Activated CD8-positive, alpha-beta T cell treated with anti-CD3 and anti-CD28 coated beads, Interleukin-2, amount 10 ng/mL, durations not matched to agents 7 days and 5 days (primary cell): ENCODE results near the gene LBHD1. TPM values are rescaled to one million over a fixed set of nuclear protein-coding genes. Genes with fewer than 3 reads are reported as not detected.
"Not testable (repeated sequence)": the region's sequence is repeated elsewhere in the genome, so short reads cannot be mapped to it uniquely, and the experiment has no call there.

Source experiments
- ATAC-seq: fragments of 150-1000 bp; cut with Tn5 transposase; one replicate; pipeline ENCODE4 v1.10.0; 2021; ENCODE audit warnings: moderate library complexity
- CTCF ChIA-PET: fragments of 350-600 bp; sonication (Branson Sonifier 250); formaldehyde crosslinking; loops from one replicate; lab custom pipeline; 2021; ENCODE audit warnings: antibody characterized with exemption; lab: Charles Lee
- POLR2A ChIA-PET: fragments of 350-600 bp; sonication (Branson Sonifier 250); formaldehyde crosslinking; loops from one replicate; lab custom pipeline; 2021; ENCODE audit warnings: antibody characterized with exemption; lab: Charles Lee
- DNase-seq: peaks from one replicate; pipeline ENCODE4 v3.0.0-alpha.2; 2020
- H3K27ac Mint-ChIP-seq: one replicate; pipeline ENCODE4 v1.8.0; 2021; ENCODE audit warnings: mild to moderate bottlenecking, mixed read lengths
- H3K27me3 Mint-ChIP-seq: one replicate; pipeline ENCODE4 v1.8.0; 2021; ENCODE audit warnings: low read depth, mixed read lengths
- H3K36me3 Mint-ChIP-seq: one replicate; pipeline ENCODE4 v1.8.0; 2021; ENCODE audit warnings: low read depth, mixed read lengths
- H3K4me1 Mint-ChIP-seq: one replicate; pipeline ENCODE4 v1.8.0; 2021; ENCODE audit warnings: low read depth, mixed read lengths
- H3K4me3 Mint-ChIP-seq: one replicate; pipeline ENCODE4 v1.8.0; 2021; ENCODE audit warnings: mild to moderate bottlenecking, mixed read lengths
- H3K9me3 Mint-ChIP-seq: one replicate; pipeline ENCODE4 v1.8.0; 2022; ENCODE audit warnings: mixed read lengths; ENCODE audit not compliant: insufficient read depth
- total RNA-seq, 2 experiments: library from RNA; stranded (reverse); gene quantifications; one replicate each; pipeline ENCODE4 v1.2.3, GENCODE V29; 2021

LBHD1 gene
- total RNA-seq, 2 experiments from 2014 or later = 22.3 to 25.0 TPM

- peaks cover 38% of the 10 kb centered on the region for H3K4me1 Mint-ChIP-seq
- H3K27ac Mint-ChIP-seq = peak within 1 kb of the TSS; percentile 93
- H3K4me3 Mint-ChIP-seq = peak within 1 kb of the TSS; percentile 98
- H3K9me3 Mint-ChIP-seq = no peaks in the 10 kb centered on the region
- H3K27me3 Mint-ChIP-seq = no peaks in the 10 kb centered on the region
- ChIA-PET CTCF (interaction anchor here (0.8 to 3.4 kb wide), 31 partner anchors 10 to 272 kb away, joined by 3 to 23 read pairs (median 4); partner anchors contain the start of genes EML3, HNRNPUL2, INTS5 and POLR2G), POLR2A (interaction anchor here (0.5 to 6.1 kb wide), 53 partner anchors 9 to 1751 kb away, joined by 3 to 76 read pairs (median 6); partner anchors contain the start of genes B3GAT3, BSCL2, EEF1G and GANAB)
- H3K36me3 Mint-ChIP-seq = peaks cover 59% of the 10 kb centered on the region
- peak; percentile 93 for ATAC-seq
- peak; percentile 97 for DNase-seq
Observed at GRCh38 chr11:62665075-62665598, 6.9 kb downstream of the LBHD1 start, which contains the start of the genes C11orf98 and CSKMT. C11orf98 (minus strand) TSS chr11:62665210; CDS start chr11:62665169, 41 bp downstream. CSKMT (plus strand) TSS chr11:62665312; CDS start chr11:62665880, 568 bp downstream.

GRCh38 chr11:62664405-62665074 lies 7.5 kb downstream of the LBHD1 start:
- no peaks in the 10 kb centered on the region for H3K9me3 Mint-ChIP-seq
- CTCF ChIA-PET = interaction anchor here (0.8 to 3.4 kb wide), 31 partner anchors 9 to 272 kb away, joined by 3 to 23 read pairs (median 4); partner anchors contain the start of genes EML3, HNRNPUL2, INTS5 and POLR2G
- ATAC-seq = peak; percentile 48
- POLR2A ChIA-PET = interaction anchor here (0.7 to 6.1 kb wide), 50 partner anchors 7 to 1751 kb away, joined by 3 to 76 read pairs (median 6); partner anchors contain the start of genes B3GAT3, BSCL2, EEF1G and GANAB
- DNase-seq = peak; percentile 76
- peaks cover 57% of the 10 kb centered on the region for H3K36me3 Mint-ChIP-seq
- no peaks in the 10 kb centered on the region for H3K27me3 Mint-ChIP-seq
- peak overlapping the region; percentile 98 for H3K4me3 Mint-ChIP-seq
- H3K27ac Mint-ChIP-seq = peak overlapping the region; percentile 93
- H3K4me1 Mint-ChIP-seq = peaks cover 33% of the 10 kb centered on the region

GRCh38 chr11:62656796-62657429 lies 15.2 kb downstream of the LBHD1 start:
- ChIA-PET CTCF (interaction anchor here (0.7 to 1.4 kb wide), 6 partner anchors 11 to 232 kb away, joined by 3 to 5 read pairs (median 4); no protein-coding TSS in a partner anchor), POLR2A (interaction anchor here (0.6 to 4.1 kb wide), 5 partner anchors 8 to 64 kb away, joined by 3 to 62 read pairs (median 7); partner anchors contain the start of genes C11orf98, CSKMT and GANAB)
- peaks cover 7% of the 10 kb centered on the region for H3K36me3 Mint-ChIP-seq
- no peak overlapping the region for H3K4me3 Mint-ChIP-seq
- peak overlapping the region; percentile 26 for H3K27ac Mint-ChIP-seq
- peaks cover 19% of the 10 kb centered on the region for H3K4me1 Mint-ChIP-seq
- ATAC-seq = no peak
- H3K9me3 Mint-ChIP-seq = no peaks in the 10 kb centered on the region
- H3K27me3 Mint-ChIP-seq = no peaks in the 10 kb centered on the region
- no peak for DNase-seq

GRCh38 chr11:62654297-62654696 lies 17.8 kb downstream of the LBHD1 start:
- ChIA-PET POLR2A (interaction anchor here (0.7 to 4.1 kb wide), 5 partner anchors 11 to 33 kb away, joined by 3 to 62 read pairs (median 3); partner anchors contain the start of genes B3GAT3, C11orf98 and CSKMT), CTCF (interaction anchor here (1.8 to 2.3 kb wide), 3 partner anchors 10 to 40 kb away, joined by 5 to 15 read pairs (median 11); partner anchors contain the start of genes C11orf98, CSKMT, LBHD1 and UQCC3)
- peaks cover 12% of the 10 kb centered on the region for H3K36me3 Mint-ChIP-seq
- no peak for DNase-seq
- H3K4me1 Mint-ChIP-seq = peaks cover 26% of the 10 kb centered on the region
- no peaks in the 10 kb centered on the region for H3K27me3 Mint-ChIP-seq
- no peaks in the 10 kb centered on the region for H3K9me3 Mint-ChIP-seq
- peak overlapping the region; percentile 57 for H3K27ac Mint-ChIP-seq
- no peak for ATAC-seq
- peak overlapping the region; percentile 23 for H3K4me3 Mint-ChIP-seq

- H3K9me3 Mint-ChIP-seq = no peaks in the 10 kb centered on the region
- H3K4me1 Mint-ChIP-seq = peaks cover 26% of the 10 kb centered on the region
- peak overlapping the region; percentile 87 for H3K4me3 Mint-ChIP-seq
- H3K36me3 Mint-ChIP-seq = peaks cover 25% of the 10 kb centered on the region
- H3K27ac Mint-ChIP-seq = peak overlapping the region; percentile 91
- DNase-seq = no peak
- ATAC-seq = peak; percentile 7
- ChIA-PET CTCF (interaction anchor here (1.0 to 1.4 kb wide), 5 partner anchors 8 to 258 kb away, joined by 3 to 10 read pairs (median 4); partner anchors contain the start of genes C11orf98, CSKMT and TUT1), POLR2A (interaction anchor here (0.6 to 2.1 kb wide), 23 partner anchors 9 to 189 kb away, joined by 3 to 27 read pairs (median 5); partner anchors contain the start of genes B3GAT3, C11orf98, CSKMT and HNRNPUL2)
- no peaks in the 10 kb centered on the region for H3K27me3 Mint-ChIP-seq
Observed at GRCh38 chr11:62652161-62653006, 19.7 kb downstream of the LBHD1 start.

- CTCF ChIA-PET = interaction anchor here (1.0 to 1.4 kb wide), 3 partner anchors 15 to 58 kb away, joined by 3 read pairs; partner anchors contain the start of genes C11orf98 and CSKMT
- peaks cover 34% of the 10 kb centered on the region for H3K4me1 Mint-ChIP-seq
Observed at GRCh38 chr11:62650283-62650682, 21.8 kb downstream of the LBHD1 start.

GRCh38 chr11:62649486-62649885 lies 22.6 kb downstream of the LBHD1 start:
- ChIA-PET CTCF (interaction anchor here (1.0 to 1.6 kb wide), 2 partner anchors 56 to 157 kb away, joined by 3 read pairs; no protein-coding TSS in a partner anchor), POLR2A (interaction anchor here (1.1 to 8.9 kb wide), 4 partner anchors 16 to 191 kb away, joined by 3 to 76 read pairs (median 7); partner anchors contain the start of genes C11orf98, CSKMT, EML3 and LBHD1)
- ATAC-seq (no peak), DNase-seq (no peak)
- Mint-ChIP-seq H3K27me3 (no peaks in the 10 kb centered on the region), H3K9me3 (no peaks in the 10 kb centered on the region), H3K4me3 (no peak overlapping the region), H3K27ac (no peak overlapping the region), H3K4me1 (peaks cover 37% of the 10 kb centered on the region), H3K36me3 (peaks cover 37% of the 10 kb centered on the region)

More at GRCh38 chr11:62650283-62650682, 21.8 kb downstream of the LBHD1 start:
- H3K27ac Mint-ChIP-seq, DNase-seq, H3K27me3 Mint-ChIP-seq, H3K4me3 Mint-ChIP-seq, H3K9me3 Mint-ChIP-seq, ATAC-seq: not testable (repeated sequence)
- H3K36me3 Mint-ChIP-seq = peaks cover 33% of the 10 kb centered on the region
- POLR2A ChIA-PET = interaction anchor here (1.1 to 8.9 kb wide), 2 partner anchors 15 to 58 kb away, joined by 3 to 76 read pairs; partner anchors contain the start of genes C11orf98, CSKMT and GNG3

GRCh38 chr11:62648967-62649364 lies 23.1 kb downstream of the LBHD1 start:
- ChIA-PET POLR2A (interaction anchor here (1.1 to 8.9 kb wide), 5 partner anchors 16 to 192 kb away, joined by 3 to 76 read pairs (median 5); partner anchors contain the start of genes B3GAT3, C11orf98, CSKMT and EML3), CTCF (interaction anchor here (1.0 to 1.6 kb wide), 2 partner anchors 56 to 157 kb away, joined by 3 read pairs; no protein-coding TSS in a partner anchor)
- Mint-ChIP-seq H3K4me3 (no peak overlapping the region), H3K27me3 (no peaks in the 10 kb centered on the region), H3K9me3 (no peaks in the 10 kb centered on the region), H3K27ac (no peak overlapping the region), H3K4me1 (peaks cover 35% of the 10 kb centered on the region), H3K36me3 (peaks cover 42% of the 10 kb centered on the region)
- ATAC-seq (no peak), DNase-seq (no peak)

- DNase-seq (no peak), ATAC-seq (no peak)
- Mint-ChIP-seq H3K4me3 (no peak overlapping the region), H3K27ac (peak overlapping the region; percentile 43), H3K36me3 (peaks cover 43% of the 10 kb centered on the region), H3K27me3 (no peaks in the 10 kb centered on the region), H3K9me3 (no peaks in the 10 kb centered on the region), H3K4me1 (peaks cover 32% of the 10 kb centered on the region)
- ChIA-PET CTCF (interaction anchor here (1.6 kb wide), 1 partner anchor 55 kb away, joined by 3 read pairs; no protein-coding TSS in a partner anchor), POLR2A (interaction anchor here (0.7 to 8.9 kb wide), 7 partner anchors 17 to 193 kb away, joined by 3 to 76 read pairs (median 3); partner anchors contain the start of genes B3GAT3, C11orf98, CSKMT and EML3)
Observed at GRCh38 chr11:62648185-62648966, 23.7 kb downstream of the LBHD1 start.
